ENCODE results near the gene EID1. TPM values are rescaled to one million over a fixed set of nuclear protein-coding genes. Genes with fewer than 3 reads are reported as not detected.
"Not testable (repeated sequence)": the region's sequence is repeated elsewhere in the genome, so short reads cannot be mapped to it uniquely, and the experiment has no call there.

The EID1 gene
- total and polyA plus RNA-seq, 3 experiments from 2014 or later, result 113 to 183 (median 125) TPM

DNA sequence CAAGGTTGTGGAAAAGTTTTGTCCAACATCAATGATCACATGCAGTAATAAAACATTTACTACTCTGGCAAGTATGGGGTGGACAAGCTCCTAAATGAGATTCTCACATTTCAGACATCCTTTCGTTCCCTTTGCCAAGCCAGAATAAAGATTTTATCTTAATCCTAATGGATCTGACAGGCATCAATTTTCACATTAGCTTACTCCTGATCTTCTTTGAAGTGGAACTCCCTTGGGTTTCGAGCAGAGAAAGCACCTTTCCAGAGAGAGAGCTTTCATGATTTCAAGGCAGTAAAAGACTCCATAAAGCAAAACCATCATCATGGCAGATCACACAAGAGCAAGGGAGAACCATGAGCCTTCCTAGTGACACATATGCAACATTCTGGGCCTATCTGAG lies 27.3 kb upstream of the EID1 start:
- Histone ChIP-seq H3K27ac (ENCODE audit: low read depth, low read length) (no peak overlapping the region), H3K4me3 (ENCODE audit: low read length) (no peak overlapping the region), H3K9me3 (ENCODE audit: low read length) (no peaks in the 10 kb centered on the region), H3K36me3 (ENCODE audit: insufficient read depth, low read length) (no peaks in the 10 kb centered on the region), H3K27me3 (ENCODE audit: insufficient read depth, low read length, poor library complexity, severe bottlenecking) (no peaks in the 10 kb centered on the region), H3K4me1 (ENCODE audit: insufficient read depth, low read length) (no peaks in the 10 kb centered on the region)
- no peak for DNase-seq
- Mint-ChIP-seq H3K9me3 (peaks cover 0 to 2% (median 0%) of the 10 kb centered on the region in 5 donors), H3K27me3 (peaks cover 7 to 25% of the 10 kb centered on the region in 2 donors), H3K36me3 (no peaks in the 10 kb centered on the region), H3K4me1 (no peaks in the 10 kb centered on the region), H3K27ac (no peak overlapping the region), H3K4me3 (no peak overlapping the region)
- CTCF ChIA-PET, result no interaction called here
- POLR2A ChIA-PET, result no interaction called here

DNA sequence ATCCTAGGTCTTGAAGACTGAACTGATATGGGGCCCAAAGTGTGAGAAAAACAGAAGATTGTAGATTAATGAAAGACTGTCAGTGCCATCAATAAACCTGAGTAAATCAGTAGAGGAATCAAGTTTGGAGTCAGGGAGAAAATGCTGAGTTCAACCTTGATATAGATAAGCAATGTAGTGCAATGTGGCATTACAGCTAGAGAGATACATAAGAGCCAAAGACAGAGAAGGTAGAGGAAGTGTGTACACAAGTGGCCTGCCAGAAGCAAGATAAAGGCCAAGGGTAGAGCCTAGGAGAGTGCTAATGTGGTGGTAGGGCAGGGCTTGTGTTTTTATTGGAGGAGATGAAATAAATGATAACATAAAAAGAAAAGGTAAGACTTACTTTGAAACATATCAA lies 26.0 kb upstream of the EID1 start:
- Mint-ChIP-seq H3K4me3 (no peak overlapping the region), H3K27ac (no peak overlapping the region), H3K9me3 (peaks cover 0 to 2% (median 0%) of the 10 kb centered on the region in 5 donors), H3K36me3 (no peaks in the 10 kb centered on the region), H3K27me3 (peaks cover 7 to 22% of the 10 kb centered on the region in 2 donors), H3K4me1 (no peaks in the 10 kb centered on the region)
- Histone ChIP-seq H3K36me3 (ENCODE audit: insufficient read depth, low read length) (no peaks in the 10 kb centered on the region), H3K27me3 (ENCODE audit: insufficient read depth, low read length, poor library complexity, severe bottlenecking) (no peaks in the 10 kb centered on the region), H3K27ac (ENCODE audit: low read depth, low read length) (no peak overlapping the region), H3K4me3 (ENCODE audit: low read length) (no peak overlapping the region), H3K4me1 (ENCODE audit: insufficient read depth, low read length) (no peaks in the 10 kb centered on the region), H3K9me3 (ENCODE audit: low read length) (no peaks in the 10 kb centered on the region)
- ChIA-PET POLR2A (no interaction called here), CTCF (no interaction called here)
- DNase-seq, result no peak

DNA sequence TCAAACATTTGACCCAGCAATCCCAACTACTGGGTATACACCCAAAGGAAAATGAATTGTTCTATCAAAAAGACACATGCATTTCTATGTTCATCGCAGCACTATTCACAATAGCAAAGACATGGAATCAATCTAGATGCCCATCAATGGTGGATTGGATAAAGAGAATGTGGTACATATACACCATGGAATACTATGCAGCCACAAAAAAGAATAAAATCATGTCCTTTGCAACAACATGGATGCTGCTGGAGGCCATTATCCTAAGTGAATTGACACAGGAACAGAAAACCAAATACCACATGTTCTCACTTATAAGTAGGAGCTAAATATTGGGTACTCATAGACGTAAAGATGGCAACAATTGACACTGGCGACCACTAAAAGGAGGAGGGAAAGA lies 23.5 kb upstream of the EID1 start:
- H3K4me3 ChIP-seq (ENCODE audit: low read length); POLR2A ChIA-PET; H3K4me1 ChIP-seq (ENCODE audit: insufficient read depth, low read length); H3K27ac ChIP-seq (ENCODE audit: low read depth, low read length); H3K9me3 Mint-ChIP-seq; H3K36me3 ChIP-seq (ENCODE audit: insufficient read depth, low read length); H3K4me1 Mint-ChIP-seq; CTCF ChIA-PET; H3K9me3 ChIP-seq (ENCODE audit: low read length); H3K27ac Mint-ChIP-seq; H3K27me3 ChIP-seq (ENCODE audit: insufficient read depth, low read length, poor library complexity, severe bottlenecking); H3K36me3 Mint-ChIP-seq; H3K4me3 Mint-ChIP-seq; DNase-seq: not testable (repeated sequence)
- peaks cover under 1 to 11% of the 10 kb centered on the region in 2 donors for H3K27me3 Mint-ChIP-seq

DNA sequence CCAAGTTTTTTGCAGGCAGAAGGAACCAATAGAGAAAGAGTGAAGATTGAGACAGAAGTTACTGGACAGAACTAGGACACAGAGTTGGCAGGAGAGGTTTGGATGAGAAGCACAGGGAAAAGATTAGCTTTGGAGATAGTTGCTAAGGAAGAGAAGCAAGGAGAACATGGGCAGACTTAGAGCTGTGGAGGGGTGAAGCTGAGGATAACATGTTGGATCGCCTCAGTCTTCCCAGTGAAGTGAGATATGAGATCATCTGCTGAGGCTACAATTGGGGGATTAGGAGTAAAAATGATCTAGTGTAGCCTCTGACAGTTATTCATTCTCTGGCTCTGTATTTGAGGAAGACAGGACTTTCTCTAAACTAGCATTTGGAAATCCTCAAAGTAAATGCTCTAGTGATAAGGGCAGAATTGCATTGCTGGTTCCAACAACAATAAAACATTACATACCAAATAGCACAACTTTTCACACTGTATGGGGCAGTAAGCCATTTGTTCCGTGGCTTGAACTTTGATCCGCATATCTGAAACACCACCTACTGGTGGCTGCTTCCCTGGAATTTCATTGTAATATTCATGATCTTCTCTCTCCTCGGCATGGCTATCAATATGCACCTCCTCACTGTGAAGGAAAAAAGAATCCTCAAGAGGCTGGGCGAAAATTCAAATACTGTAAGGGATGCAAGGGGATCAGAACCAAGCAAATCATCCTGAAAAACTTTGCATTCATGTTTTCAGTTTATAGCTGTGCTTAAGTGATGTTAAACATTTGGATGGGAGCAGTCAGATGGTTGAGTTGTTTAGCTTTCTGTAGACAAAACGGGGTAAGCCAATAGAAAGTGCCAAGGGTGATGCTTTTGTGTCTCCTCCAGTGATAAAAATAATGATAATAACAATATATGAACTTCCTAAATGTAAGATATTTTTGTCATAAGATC lies 22.2 kb upstream of the EID1 start:
- no peak for DNase-seq
- no peaks in the 10 kb centered on the region for H3K36me3 Mint-ChIP-seq
- Histone ChIP-seq H3K9me3 (ENCODE audit: low read length) (no peaks in the 10 kb centered on the region), H3K27ac (ENCODE audit: low read depth, low read length) (no peak overlapping the region), H3K36me3 (ENCODE audit: insufficient read depth, low read length) (no peaks in the 10 kb centered on the region), H3K27me3 (ENCODE audit: insufficient read depth, low read length, poor library complexity, severe bottlenecking) (no peaks in the 10 kb centered on the region), H3K4me1 (ENCODE audit: insufficient read depth, low read length) (no peaks in the 10 kb centered on the region), H3K4me3 (ENCODE audit: low read length) (no peak overlapping the region)
- no peak overlapping the region for H3K27ac Mint-ChIP-seq
- ChIA-PET POLR2A (no interaction called here), CTCF (interaction anchor here (0.7 kb wide), 1 partner anchor 567 kb away, joined by 3 read pairs; the partner anchor contains the start of gene FGF7)
- peaks cover 0 to 11% of the 10 kb centered on the region in 2 donors for H3K27me3 Mint-ChIP-seq
- peaks cover 0 to 2% (median 0%) of the 10 kb centered on the region in 5 donors for H3K9me3 Mint-ChIP-seq
- no peaks in the 10 kb centered on the region for H3K4me1 Mint-ChIP-seq
- no peak overlapping the region for H3K4me3 Mint-ChIP-seq

DNA sequence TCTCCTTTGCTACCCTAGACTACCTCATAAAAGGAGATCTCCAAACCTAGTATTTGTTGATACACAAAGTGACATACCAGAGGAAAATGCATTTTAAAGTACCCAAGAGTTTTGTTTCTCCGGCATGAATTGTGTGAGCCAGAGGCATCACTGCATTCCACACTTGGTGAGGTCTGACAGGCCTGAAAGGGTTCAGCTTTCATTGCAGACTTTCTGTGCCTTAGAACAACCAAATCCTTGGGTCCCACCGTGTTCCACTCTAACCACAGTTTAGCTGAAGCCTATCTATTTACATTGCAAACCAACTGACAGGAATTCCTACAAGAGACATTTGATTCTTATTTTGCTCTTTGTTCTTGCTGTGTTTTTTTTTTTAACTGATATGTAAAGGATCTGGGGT lies 21.0 kb upstream of the EID1 start:
- ChIA-PET CTCF (interaction anchor here (1.4 kb wide), 1 partner anchor 566 kb away, joined by 3 read pairs; no protein-coding TSS in a partner anchor), POLR2A (no interaction called here)
- Histone ChIP-seq H3K4me1 (ENCODE audit: insufficient read depth, low read length) (no peaks in the 10 kb centered on the region), H3K4me3 (ENCODE audit: low read length) (no peak overlapping the region), H3K36me3 (ENCODE audit: insufficient read depth, low read length) (no peaks in the 10 kb centered on the region), H3K27me3 (ENCODE audit: insufficient read depth, low read length, poor library complexity, severe bottlenecking) (no peaks in the 10 kb centered on the region), H3K9me3 (ENCODE audit: low read length) (no peaks in the 10 kb centered on the region), H3K27ac (ENCODE audit: low read depth, low read length) (no peak overlapping the region)
- Mint-ChIP-seq H3K4me1 (peaks cover 0 to 3% (median 0%) of the 10 kb centered on the region in 3 donors), H3K27me3 (peaks cover 0 to 4% of the 10 kb centered on the region in 2 donors), H3K9me3 (peaks cover 0 to 2% (median 0%) of the 10 kb centered on the region in 5 donors), H3K27ac (no peak overlapping the region), H3K36me3 (no peaks in the 10 kb centered on the region), H3K4me3 (no peak overlapping the region)
- DNase-seq, result no peak

DNA sequence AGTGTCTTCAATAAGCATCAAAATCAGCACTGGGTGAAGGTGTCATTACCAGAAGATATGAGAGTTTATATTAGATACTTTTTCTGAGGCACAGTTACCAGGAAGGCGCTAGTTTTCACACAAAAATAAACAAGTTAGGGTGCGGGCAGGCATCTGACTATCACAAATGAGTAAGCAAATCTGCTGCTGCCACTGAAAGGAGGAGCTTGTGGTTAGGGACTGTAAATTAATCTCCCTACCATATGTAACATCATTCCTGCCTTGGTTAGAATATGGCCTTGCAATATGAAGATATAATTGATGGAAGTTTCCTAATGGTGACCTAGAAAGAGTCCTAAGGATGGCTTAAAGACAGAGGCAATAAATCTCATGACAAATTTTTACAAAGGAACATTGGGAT lies 19.5 kb upstream of the EID1 start:
- peak overlapping the region; percentile 41 for H3K27ac ChIP-seq (ENCODE audit: low read depth, low read length)
- POLR2A ChIA-PET, result no interaction called here
- Mint-ChIP-seq H3K36me3 (no peaks in the 10 kb centered on the region), H3K27me3 (peaks cover 0 to 3% of the 10 kb centered on the region in 2 donors), H3K4me3 (no peak overlapping the region), H3K27ac (no peak overlapping the region), H3K4me1 (peaks cover 0 to 5% (median 0%) of the 10 kb centered on the region in 3 donors), H3K9me3 (peaks cover 0 to 2% (median 0%) of the 10 kb centered on the region in 5 donors)
- no peaks in the 10 kb centered on the region for H3K9me3 ChIP-seq (ENCODE audit: low read length)
- no peak overlapping the region for H3K4me3 ChIP-seq (ENCODE audit: low read length)
- H3K4me1 ChIP-seq (ENCODE audit: insufficient read depth, low read length), result no peaks in the 10 kb centered on the region
- no peaks in the 10 kb centered on the region for H3K36me3 ChIP-seq (ENCODE audit: insufficient read depth, low read length)
- CTCF ChIA-PET, result interaction anchor here (1.3 to 5.3 kb wide), 4 partner anchors 563 to 1287 kb away, joined by 3 to 38 read pairs (median 4); partner anchors contain the start of gene FGF7
- H3K27me3 ChIP-seq (ENCODE audit: insufficient read depth, low read length, poor library complexity, severe bottlenecking), result no peaks in the 10 kb centered on the region
- DNase-seq, result no peak

DNA sequence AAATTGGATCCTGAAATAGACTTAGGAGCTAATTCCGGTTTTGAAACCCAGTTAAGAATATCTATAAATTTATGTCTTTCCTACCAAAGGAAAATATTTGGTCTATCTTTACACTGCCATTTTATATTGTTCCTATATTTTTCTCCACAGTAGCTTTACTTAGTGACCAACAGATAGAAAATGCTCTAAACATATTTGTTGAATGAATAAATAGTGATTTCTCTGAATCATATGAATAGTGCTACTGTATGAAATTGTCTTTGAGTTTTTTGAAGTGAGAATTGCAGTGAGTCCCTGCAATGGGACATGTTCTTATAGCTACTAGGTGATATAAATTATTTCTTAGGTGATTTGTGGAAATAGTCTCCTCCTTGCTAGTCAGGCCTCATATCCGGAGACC lies 18.5 kb upstream of the EID1 start:
- Histone ChIP-seq H3K4me1 (ENCODE audit: insufficient read depth, low read length) (no peaks in the 10 kb centered on the region), H3K27ac (ENCODE audit: low read depth, low read length) (no peak overlapping the region), H3K9me3 (ENCODE audit: low read length) (no peaks in the 10 kb centered on the region), H3K36me3 (ENCODE audit: insufficient read depth, low read length) (no peaks in the 10 kb centered on the region), H3K4me3 (ENCODE audit: low read length) (no peak overlapping the region), H3K27me3 (ENCODE audit: insufficient read depth, low read length, poor library complexity, severe bottlenecking) (no peaks in the 10 kb centered on the region)
- Mint-ChIP-seq H3K4me1 (peaks cover 0 to 5% (median 0%) of the 10 kb centered on the region in 3 donors), H3K36me3 (no peaks in the 10 kb centered on the region), H3K9me3 (peaks cover 0 to 2% (median 0%) of the 10 kb centered on the region in 5 donors), H3K4me3 (no peak overlapping the region), H3K27ac (no peak overlapping the region), H3K27me3 (peaks cover 0 to 3% of the 10 kb centered on the region in 2 donors)
- no peak for DNase-seq
- ChIA-PET POLR2A (no interaction called here), CTCF (interaction anchor here (1.3 to 5.3 kb wide), 3 partner anchors 562 to 1286 kb away, joined by 4 to 38 read pairs (median 4); partner anchors contain the start of gene FGF7)

DNA sequence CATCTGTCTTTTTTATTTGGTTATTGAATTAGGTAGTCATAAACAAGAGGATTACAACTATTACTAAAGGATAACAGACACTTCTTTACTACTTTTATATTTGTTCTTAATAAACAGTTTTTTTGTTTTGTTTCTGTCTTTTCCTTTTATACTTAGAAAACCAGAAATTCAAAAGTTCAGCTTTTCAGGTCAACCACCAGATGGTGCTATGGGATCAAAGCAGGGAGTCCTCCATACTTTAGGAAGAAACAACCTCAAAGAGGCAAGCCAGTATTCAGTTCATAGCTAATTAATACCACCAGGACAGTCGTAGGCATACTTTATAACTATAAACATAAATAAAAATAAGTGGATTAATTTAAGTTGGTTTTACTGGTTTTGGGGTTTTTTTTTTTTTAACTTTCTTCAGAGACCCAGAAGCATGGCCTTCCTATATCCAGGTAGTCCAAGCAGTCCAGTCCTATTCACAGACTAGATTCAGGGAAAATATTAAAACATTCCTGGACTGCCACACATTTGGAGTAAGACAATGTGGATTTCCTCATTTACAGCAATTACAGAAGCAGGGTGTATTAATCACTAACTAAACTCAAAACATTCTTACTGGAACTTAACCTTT lies 16.0 kb upstream of the EID1 start:
- Histone ChIP-seq H3K4me3 (ENCODE audit: low read length) (no peak overlapping the region), H3K27me3 (ENCODE audit: insufficient read depth, low read length, poor library complexity, severe bottlenecking) (no peaks in the 10 kb centered on the region), H3K9me3 (ENCODE audit: low read length) (no peaks in the 10 kb centered on the region), H3K4me1 (ENCODE audit: insufficient read depth, low read length) (no peaks in the 10 kb centered on the region), H3K27ac (ENCODE audit: low read depth, low read length) (no peak overlapping the region), H3K36me3 (ENCODE audit: insufficient read depth, low read length) (no peaks in the 10 kb centered on the region)
- Mint-ChIP-seq H3K4me3 (no peak overlapping the region), H3K27me3 (peaks cover 5 to 7% of the 10 kb centered on the region in 2 donors), H3K9me3 (no peaks in the 10 kb centered on the region), H3K4me1 (peaks cover 0 to 5% (median 0%) of the 10 kb centered on the region in 3 donors), H3K36me3 (no peaks in the 10 kb centered on the region), H3K27ac (peak overlapping the region in 1 of 8 donors; percentile 43)
- peak; percentile 3 to 59 (median 53) for DNase-seq
- ChIA-PET CTCF (interaction anchor here (0.7 to 5.3 kb wide), 12 partner anchors 10 to 1284 kb away, joined by 3 to 38 read pairs (median 4); partner anchors contain the start of genes EID1 and FGF7), POLR2A (interaction anchor here (0.7 kb wide), 1 partner anchor 184 kb away, joined by 5 read pairs; the partner anchor contains the start of gene SECISBP2L)

All from CD8-positive, alpha-beta memory T cell (primary cell).